ENCODE data around the gene GMNC.

The GMNC gene

DNA sequence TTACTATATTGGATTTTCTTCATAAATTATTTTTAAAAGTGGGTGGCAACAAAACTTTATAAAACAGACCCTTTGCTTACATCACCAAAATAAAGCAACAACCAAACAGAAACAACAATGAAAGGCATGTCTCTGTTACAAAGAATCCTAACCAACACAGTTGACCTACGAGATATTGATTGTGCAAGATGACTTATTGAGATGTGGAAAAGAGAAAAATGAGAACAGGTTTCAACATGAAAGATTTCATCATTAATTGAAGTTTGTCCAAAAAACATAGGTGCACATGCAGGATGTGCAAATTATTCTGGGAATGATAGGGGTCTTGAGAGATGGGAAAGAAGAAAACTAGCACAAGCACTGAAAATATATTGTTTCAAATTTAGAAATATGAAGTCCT is 9.0 kb downstream of the GMNC start:
- DNase-seq (ENCODE audit: low read depth), result no peak
- TF ChIP-seq, protein P1, sequence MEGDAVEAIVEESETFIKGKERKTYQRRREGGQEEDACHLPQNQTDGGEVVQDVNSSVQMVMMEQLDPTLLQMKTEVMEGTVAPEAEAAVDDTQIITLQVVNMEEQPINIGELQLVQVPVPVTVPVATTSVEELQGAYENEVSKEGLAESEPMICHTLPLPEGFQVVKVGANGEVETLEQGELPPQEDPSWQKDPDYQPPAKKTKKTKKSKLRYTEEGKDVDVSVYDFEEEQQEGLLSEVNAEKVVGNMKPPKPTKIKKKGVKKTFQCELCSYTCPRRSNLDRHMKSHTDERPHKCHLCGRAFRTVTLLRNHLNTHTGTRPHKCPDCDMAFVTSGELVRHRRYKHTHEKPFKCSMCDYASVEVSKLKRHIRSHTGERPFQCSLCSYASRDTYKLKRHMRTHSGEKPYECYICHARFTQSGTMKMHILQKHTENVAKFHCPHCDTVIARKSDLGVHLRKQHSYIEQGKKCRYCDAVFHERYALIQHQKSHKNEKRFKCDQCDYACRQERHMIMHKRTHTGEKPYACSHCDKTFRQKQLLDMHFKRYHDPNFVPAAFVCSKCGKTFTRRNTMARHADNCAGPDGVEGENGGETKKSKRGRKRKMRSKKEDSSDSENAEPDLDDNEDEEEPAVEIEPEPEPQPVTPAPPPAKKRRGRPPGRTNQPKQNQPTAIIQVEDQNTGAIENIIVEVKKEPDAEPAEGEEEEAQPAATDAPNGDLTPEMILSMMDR (IDR thresholded peaks at IDR 0.05; ENCODE audit: insufficient read depth, low read depth, low read length, missing control alignments), result no peak
- H3K4me3 ChIP-seq (ENCODE audit: low read depth, low read length), result no peak overlapping the region

DNA sequence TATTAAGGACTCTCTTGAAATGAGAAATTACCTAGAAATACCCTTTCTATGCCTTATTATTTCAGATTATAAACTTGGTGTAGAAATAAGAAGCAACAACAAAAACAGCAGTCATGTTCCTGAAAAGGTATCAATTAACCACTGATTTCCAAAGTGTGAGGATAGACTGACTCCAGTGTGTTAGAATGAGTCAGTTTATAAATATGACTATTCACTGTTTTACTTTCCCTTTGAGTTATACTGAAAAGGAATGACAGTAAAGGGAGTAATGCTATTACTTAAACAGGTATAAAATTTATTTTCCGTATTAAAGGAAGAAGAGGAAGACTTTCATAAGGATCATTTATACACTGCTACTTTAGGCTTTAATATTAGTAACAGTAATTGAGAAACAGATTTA is 12.9 kb downstream of the GMNC start:
- H3K4me3 ChIP-seq (ENCODE audit: low read depth, low read length), result no peak overlapping the region
- TF ChIP-seq, protein P1 (IDR thresholded peaks at IDR 0.05; ENCODE audit: insufficient read depth, low read depth, low read length, missing control alignments), result no peak
- no peak for DNase-seq (ENCODE audit: low read depth)

DNA sequence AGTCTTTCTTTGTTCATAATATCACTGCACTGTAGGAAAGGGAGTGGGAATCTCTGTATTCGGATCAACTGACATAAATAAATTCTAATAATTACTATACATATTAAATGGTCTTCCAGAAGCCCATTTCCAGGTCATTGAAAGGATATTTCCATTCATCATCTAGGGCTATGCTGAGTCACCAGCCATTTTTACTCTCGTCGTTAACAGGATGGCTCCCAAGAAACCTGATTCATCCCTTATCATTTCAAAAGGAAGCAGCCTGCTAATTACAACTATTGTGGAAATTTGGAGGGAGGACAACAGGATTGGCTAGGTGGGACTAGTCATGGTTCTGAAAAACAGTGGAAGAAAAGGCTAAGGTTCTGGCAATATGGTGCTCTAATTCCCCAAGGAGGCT is 13.6 kb downstream of the GMNC start:
- H3K4me3 ChIP-seq (ENCODE audit: low read depth, low read length), result no peak overlapping the region
- no peak for DNase-seq (ENCODE audit: low read depth)
- TF ChIP-seq, protein P1 (IDR thresholded peaks at IDR 0.05; ENCODE audit: insufficient read depth, low read depth, low read length, missing control alignments), result no peak

DNA sequence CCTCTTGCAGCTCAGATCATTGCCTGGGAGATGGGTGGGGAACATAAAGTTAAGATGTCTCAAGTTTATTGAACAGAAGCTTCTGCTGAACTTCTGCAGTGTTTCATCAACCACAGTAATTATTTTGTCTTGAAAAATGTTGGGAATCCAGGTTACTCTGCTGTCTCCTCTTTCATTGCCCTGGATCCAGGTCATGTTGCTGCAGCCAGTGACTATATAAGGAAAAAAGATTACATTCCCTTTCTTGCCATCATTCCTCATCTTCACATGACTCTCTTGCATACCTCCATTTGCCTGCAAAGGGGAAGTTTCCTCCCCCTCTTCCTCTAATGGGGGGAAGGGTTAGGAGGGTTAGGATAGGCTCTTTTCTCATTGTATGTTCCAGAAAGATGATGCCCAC is 15.1 kb downstream of the GMNC start:
- TF ChIP-seq, protein P1 (IDR thresholded peaks at IDR 0.05; ENCODE audit: insufficient read depth, low read depth, low read length, missing control alignments), result no peak
- H3K4me3 ChIP-seq (ENCODE audit: low read depth, low read length), result no peak overlapping the region
- no peak for DNase-seq (ENCODE audit: low read depth)

DNA sequence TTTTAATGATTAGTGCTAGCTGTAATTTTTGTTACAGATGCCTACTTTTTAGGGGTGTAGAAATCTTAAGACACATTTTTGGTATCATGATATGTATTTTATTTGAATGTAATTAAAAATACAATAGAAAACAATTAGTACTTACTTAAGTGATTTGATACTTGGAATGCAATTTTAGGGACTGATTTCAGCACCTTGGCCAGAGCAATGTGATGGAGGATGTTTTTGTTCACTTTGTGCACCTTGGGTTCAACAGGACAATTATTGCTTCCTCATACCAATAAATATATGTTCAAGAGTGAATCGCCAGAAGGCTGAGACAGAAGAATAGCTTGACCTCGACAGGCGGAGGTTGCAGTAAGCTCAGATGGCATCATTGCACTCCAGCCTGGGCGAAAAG is 22.3 kb downstream of the GMNC start:
- no peak for DNase-seq (ENCODE audit: low read depth)
- no peak overlapping the region for H3K4me3 ChIP-seq (ENCODE audit: low read depth, low read length)
- TF ChIP-seq, protein P1 (IDR thresholded peaks at IDR 0.05; ENCODE audit: insufficient read depth, low read depth, low read length, missing control alignments), result no peak

DNA sequence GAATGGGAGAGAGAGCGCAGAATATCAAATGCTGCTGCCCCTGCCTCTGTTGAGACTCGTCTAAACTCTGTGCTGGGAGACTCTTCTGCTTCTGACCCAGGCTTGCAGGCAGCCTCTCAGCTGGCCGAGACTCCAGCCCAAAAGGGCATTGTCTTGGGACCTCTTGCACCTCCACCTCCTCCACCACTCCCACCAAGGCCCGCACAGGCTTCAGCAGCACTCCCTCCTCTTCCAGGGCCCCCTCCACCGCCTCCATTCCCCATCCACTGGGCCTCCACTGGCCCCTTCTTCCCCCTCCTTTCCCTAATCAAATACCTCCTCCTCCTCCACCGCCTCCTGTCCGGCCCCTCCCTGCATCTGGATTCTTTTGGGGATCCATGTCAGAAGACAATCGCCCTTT is 31.3 kb downstream of the GMNC start:
- no peak overlapping the region for H3K4me3 ChIP-seq (ENCODE audit: low read depth, low read length)
- TF ChIP-seq, protein P1 (IDR thresholded peaks at IDR 0.05; ENCODE audit: insufficient read depth, low read depth, low read length, missing control alignments), result no peak
- no peak for DNase-seq (ENCODE audit: low read depth)

DNA sequence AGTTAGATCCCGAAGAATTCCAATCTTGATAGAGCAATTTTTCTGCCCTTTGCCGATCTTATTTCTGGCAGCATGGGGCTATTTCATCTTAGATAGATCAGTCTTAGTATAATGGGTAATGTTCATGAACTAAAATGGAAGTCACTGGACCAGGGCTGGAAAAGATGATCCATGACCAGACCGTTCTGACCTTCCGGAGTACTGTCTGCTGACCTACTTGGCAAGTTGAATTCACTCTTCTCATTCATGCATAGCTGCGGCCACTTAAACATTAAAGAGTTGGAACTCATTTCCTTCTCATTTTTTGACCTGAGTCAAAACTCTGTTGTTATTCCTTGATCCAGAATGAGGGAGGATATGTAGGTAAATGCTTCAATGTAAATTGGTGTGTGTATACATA is 32.5 kb downstream of the GMNC start:
- TF ChIP-seq, protein P1 (IDR thresholded peaks at IDR 0.05; ENCODE audit: insufficient read depth, low read depth, low read length, missing control alignments), result no peak
- DNase-seq (ENCODE audit: low read depth), result no peak

More for the DNA sequence above, 32.5 kb downstream of the GMNC start:
- no peak overlapping the region for H3K4me3 ChIP-seq (ENCODE audit: low read depth, low read length)

Data from GM12865 (cell line).